SK-N-SH (cell line): ENCODE data around the gene IPO9. TPM values are rescaled to one million over a fixed set of nuclear protein-coding genes. Genes with fewer than 3 reads are reported as not detected.

Source experiments
- CTCF ChIA-PET: fragments of 300-600, 350-600 bp; formaldehyde crosslinking; extraction: SDS; loops from one replicate; lab custom pipeline; 2021; lab: Yijun Ruan, JAX
- POLR2A ChIA-PET: fragments of 350-600 bp; sonication (Branson Sonifier 250); formaldehyde crosslinking; extraction: SDS; loops from one replicate; lab custom pipeline; 2020; ENCODE audit warnings: antibody characterized with exemption, inconsistent platforms; lab: Yijun Ruan, JAX
- DNase-seq: peaks from one replicate; pipeline ENCODE4 v3.0.0; 2012
- H2AFZ ChIP-seq: fragments of 200-600 bp; sonication (generic); 2 replicates; pipeline ENCODE4 v1.8.1; 2016; ENCODE audit warnings: antibody characterized with exemption, mild to moderate bottlenecking, low read depth
- H3F3A ChIP-seq: fragments of 200-600 bp; sonication (generic); replicated peaks from 2 replicates; pipeline ENCODE3; 2016; ENCODE audit warnings: antibody characterized with exemption, mild to moderate bottlenecking; ENCODE audit not compliant: insufficient read depth
- H3K27ac ChIP-seq, 2 experiments: fragments of 200-500 bp in 1 of 2; fragments of 200-600 bp in 1 of 2; sonication (Bioruptor generic) in 1 of 2; sonication (generic), shearing (Covaris generic) in 1 of 2; 2 replicates each; pipeline versions ENCODE4 v1.5.1 to v1.6.1; 2014 to 2016; ENCODE audit warnings: low read depth in 2 of 2, inconsistent platforms in 1 of 2, low read length in 1 of 2, mild to moderate bottlenecking in 1 of 2, mixed read lengths in 1 of 2
- H3K27me3 ChIP-seq: fragments of 200-600 bp; sonication (generic), shearing (Covaris generic); 2 replicates; pipeline ENCODE4 v1.6.1; 2016; ENCODE audit warnings: mixed run types; ENCODE audit not compliant: insufficient read depth
- H3K36me3 ChIP-seq, 2 experiments: fragments of 200-500 bp in 1 of 2; fragments of 200-600 bp in 1 of 2; sonication (Bioruptor generic) in 1 of 2; sonication (generic) in 1 of 2; replicated peaks in 1 of 2; 2 replicates each; pipeline versions ENCODE3 to v1.5.1; 2014 to 2016; ENCODE audit warnings: low read length in 1 of 2, mild to moderate bottlenecking in 1 of 2; ENCODE audit not compliant: insufficient read depth in 2 of 2, control insufficient read depth in 1 of 2
- H3K4me1 ChIP-seq, 2 experiments: fragments of 200-500 bp in 1 of 2; fragments of 200-600 bp in 1 of 2; sonication (Bioruptor generic) in 1 of 2; sonication (generic), shearing (Covaris generic) in 1 of 2; 2 replicates each; pipeline versions ENCODE4 v1.5.1 to v1.6.1; 2014 to 2016; ENCODE audit warnings: low read depth in 1 of 2, low read length in 1 of 2, mixed run types in 1 of 2; ENCODE audit not compliant: insufficient read depth in 2 of 2, control insufficient read depth in 1 of 2
- H3K4me2 ChIP-seq: fragments of 200-600 bp; sonication (generic), shearing (Covaris generic); 2 replicates; pipeline ENCODE4 v1.6.1; 2017; ENCODE audit warnings: mixed run types
- H3K4me3 ChIP-seq, 2 experiments: fragments of 200-500 bp in 1 of 2; fragments of 200-600 bp in 1 of 2; sonication (Bioruptor generic) in 1 of 2; sonication (generic), shearing (Covaris generic) in 1 of 2; 2 replicates each; pipeline versions ENCODE4 v1.5.1 to v1.8.1; 2014 to 2016; ENCODE audit warnings: low read depth in 2 of 2, inconsistent platforms in 1 of 2, low read length in 1 of 2, mild to moderate bottlenecking in 1 of 2, mixed read lengths in 1 of 2, moderate library complexity in 1 of 2
- H3K79me2 ChIP-seq: fragments of 200-600 bp; sonication (generic); 2 replicates; pipeline ENCODE4 v1.8.1; 2017; ENCODE audit warnings: mild to moderate bottlenecking; ENCODE audit not compliant: insufficient read depth
- H3K9ac ChIP-seq: fragments of 200-600 bp; sonication (generic); 2 replicates; pipeline ENCODE4 v1.6.1; 2017; ENCODE audit warnings: mixed run types
- H3K9me2 ChIP-seq: fragments of 200-600 bp; sonication (generic); 2 replicates; pipeline ENCODE4 v1.6.1; 2017; ENCODE audit warnings: mixed run types
- H3K9me3 ChIP-seq: fragments of 200-600 bp; sonication (generic); 2 replicates; pipeline ENCODE4 v1.6.1; 2017; ENCODE audit warnings: mixed run types, mild to moderate bottlenecking, moderate library complexity
- H4K20me1 ChIP-seq: fragments of 200-600 bp; sonication (generic); 2 replicates; pipeline ENCODE4 v1.6.1; 2017; ENCODE audit warnings: mild to moderate bottlenecking, mixed run types; ENCODE audit not compliant: insufficient read depth
- EZH2phosphoT487 ChIP-seq: fragments of 200-600 bp; sonication (generic); IDR thresholded peaks from 2 replicates; pipeline ENCODE4 v1.6.1; 2017; ENCODE audit warnings: low read depth, mixed run types, mild to moderate bottlenecking, antibody characterized with exemption, moderate library complexity, borderline replicate concordance
- FOSL2 ChIP-seq: IDR thresholded peaks from 2 replicates; pipeline ENCODE4 v1.4.0; 2012; ENCODE audit warnings: low read depth, mild to moderate bottlenecking, moderate library complexity, borderline replicate concordance
- FOXJ3 ChIP-seq: sonication (generic); formaldehyde crosslinking; IDR thresholded peaks from 2 replicates; pipeline ENCODE4 v1.5.1; 2020; ENCODE audit warnings: mild to moderate bottlenecking, missing genetic modification reagents
- GATA2 ChIP-seq: sonication (generic); formaldehyde crosslinking; IDR thresholded peaks from 2 replicates; pipeline ENCODE4 v1.5.0; 2020; ENCODE audit warnings: mild to moderate bottlenecking, missing genetic modification reagents
- JUND ChIP-seq: IDR thresholded peaks from 2 replicates; pipeline ENCODE4 v1.4.0; 2012
- MEF2A ChIP-seq: IDR thresholded peaks from 2 replicates; pipeline ENCODE4 v1.4.0; 2012; ENCODE audit warnings: low read depth, borderline replicate concordance
- MXI1 ChIP-seq: IDR thresholded peaks from 2 replicates; pipeline ENCODE4 v1.6.1; 2012; ENCODE audit warnings: mild to moderate bottlenecking, low read depth, low read length, improper control_type of control experiment
- NFIC ChIP-seq: IDR thresholded peaks from 2 replicates; pipeline ENCODE4 v1.4.0; 2012; ENCODE audit warnings: borderline replicate concordance
- NRF1 ChIP-seq: IDR thresholded peaks from 2 replicates; pipeline ENCODE4 v1.6.1; 2012; ENCODE audit warnings: low read depth, mild to moderate bottlenecking, low read length
- POLR2AphosphoS5 ChIP-seq: IDR thresholded peaks from 2 replicates; pipeline ENCODE4 v1.6.1; 2012; ENCODE audit warnings: low read depth, low read length
- RAD21 ChIP-seq: IDR thresholded peaks from 2 replicates; pipeline ENCODE4 v1.6.1; 2012; ENCODE audit warnings: mild to moderate bottlenecking, low read length
- RXRA ChIP-seq: IDR thresholded peaks from 2 replicates; pipeline ENCODE4 v1.4.0; 2012; ENCODE audit warnings: low read depth, mild to moderate bottlenecking, borderline replicate concordance
- TAF1 ChIP-seq: IDR thresholded peaks from 2 replicates; pipeline ENCODE4 v1.6.1; 2012; ENCODE audit warnings: low read depth, mild to moderate bottlenecking, low read length, moderate library complexity, borderline replicate concordance
- TCF12 ChIP-seq: IDR thresholded peaks from 2 replicates; pipeline ENCODE4 v1.4.0; 2012
- whole genome bisulfite sequencing: methylation state at CpG from one replicate; pipeline ENCODE4 v1.1.6; 2017; ENCODE audit warnings: low lambda C conversion rate; 5-methylcytosine and 5-hydroxymethylcytosine counted together
- polyA plus RNA-seq, 3 experiments: library from polyadenylated mRNA; depleted of rRNA; stranded (reverse); fragments of >200 nt; gene quantifications; 2 replicates each; pipeline ENCODE4 v1.2.3, GENCODE V29; 2012
- TF ChIP-seq, protein P1 (sequence below): IDR thresholded peaks from 2 replicates; pipeline ENCODE4 v1.4.0; 2012; ENCODE audit warnings: low read depth
- TF ChIP-seq, protein P2 (sequence below): IDR thresholded peaks from 2 replicates; pipeline ENCODE4; 2012
- TF ChIP-seq, protein P3 (sequence below): fragments of 150-350 bp; IDR thresholded peaks from 2 replicates; pipeline ENCODE4 v1.6.1; 2016; ENCODE audit warnings: mild to moderate bottlenecking, low read depth, low read length
- TF ChIP-seq, protein P4 (sequence below): IDR thresholded peaks from 2 replicates; pipeline ENCODE4 v1.4.0; 2012; ENCODE audit warnings: low read depth, borderline replicate concordance

IPO9 gene
- polyA plus RNA-seq, 1 of the 3 experiments (the other 2 are of a cell fraction) = 24.5 TPM

DNA sequence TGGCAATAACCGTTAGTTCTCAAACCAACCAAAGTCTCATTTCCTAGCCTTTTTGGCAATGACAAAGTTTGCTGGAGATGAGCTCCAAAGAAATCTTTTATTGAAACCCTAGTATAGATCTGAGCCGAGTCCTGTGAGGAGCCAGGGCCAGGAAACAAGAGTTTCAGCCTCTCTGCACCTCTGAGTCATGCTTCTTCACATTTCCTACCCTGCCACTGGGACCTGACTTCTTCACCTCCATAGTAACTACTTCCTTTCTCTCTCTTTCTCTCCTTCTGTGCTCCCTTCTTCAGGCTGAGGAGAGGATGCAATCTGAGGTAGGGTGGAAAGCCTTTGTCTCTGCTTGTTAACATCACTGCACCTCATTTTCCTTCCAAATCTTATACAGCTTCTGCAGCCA, 38.7 kb upstream of the IPO9 start:
- Histone ChIP-seq H3K9me2 (no peaks in the 10 kb centered on the region), H2AFZ (no peak overlapping the region), H3K4me2 (peak overlapping the region; percentile 21; the same call in 1 of the 2 replicates)
- TF ChIP-seq RAD21 = no peak
- no peak for TF ChIP-seq EZH2phosphoT487
- TF ChIP-seq, protein P1, sequence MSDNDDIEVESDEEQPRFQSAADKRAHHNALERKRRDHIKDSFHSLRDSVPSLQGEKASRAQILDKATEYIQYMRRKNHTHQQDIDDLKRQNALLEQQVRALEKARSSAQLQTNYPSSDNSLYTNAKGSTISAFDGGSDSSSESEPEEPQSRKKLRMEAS = 0 out of 2 replicates have a peak, but pooled peaks have one; percentile 32
- 0 out of 2 replicates have a peak, but pooled peaks have one; percentile 25 for TF ChIP-seq JUND
- TF ChIP-seq NFIC = 0 out of 2 replicates have a peak, but pooled peaks have one; percentile 6
- TF ChIP-seq POLR2AphosphoS5 = no peak
- peak; percentile 19; the same call in 1 of the 2 replicates for TF ChIP-seq TCF12
- TF ChIP-seq FOXJ3 (CRISPR knock-in tag) = no peak
- TF ChIP-seq, protein P2, sequence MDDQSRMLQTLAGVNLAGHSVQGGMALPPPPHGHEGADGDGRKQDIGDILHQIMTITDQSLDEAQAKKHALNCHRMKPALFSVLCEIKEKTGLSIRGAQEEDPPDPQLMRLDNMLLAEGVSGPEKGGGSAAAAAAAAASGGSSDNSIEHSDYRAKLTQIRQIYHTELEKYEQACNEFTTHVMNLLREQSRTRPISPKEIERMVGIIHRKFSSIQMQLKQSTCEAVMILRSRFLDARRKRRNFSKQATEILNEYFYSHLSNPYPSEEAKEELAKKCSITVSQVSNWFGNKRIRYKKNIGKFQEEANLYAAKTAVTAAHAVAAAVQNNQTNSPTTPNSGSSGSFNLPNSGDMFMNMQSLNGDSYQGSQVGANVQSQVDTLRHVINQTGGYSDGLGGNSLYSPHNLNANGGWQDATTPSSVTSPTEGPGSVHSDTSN = no peak
- peak; percentile 49; the same call in 1 of the 2 replicates for TF ChIP-seq FOSL2
- TF ChIP-seq, all 33 proteins: peak for 5
- peaks cover 28 to 52% of the 10 kb centered on the region in 2 experiments for H3K4me1 ChIP-seq
- peak overlapping the region; percentile 20; the same call in 1 of the 2 replicates for H3K9ac ChIP-seq
- H3K36me3 ChIP-seq = peaks cover 80% of the 10 kb centered on the region in 2 experiments
- peaks cover 88% of the 10 kb centered on the region for H3K79me2 ChIP-seq
- ChIA-PET CTCF (interaction anchor here (1.5 to 26.9 kb wide), 5 partner anchors 11 to 279 kb away, joined by 5 to 827 read pairs (median 83); no protein-coding TSS in a partner anchor), POLR2A (no interaction called here)
- DNase-seq = no peak
- no peak overlapping the region for H3K4me3 ChIP-seq
- H3K27me3 ChIP-seq = no peaks in the 10 kb centered on the region
- H4K20me1 ChIP-seq = no peaks in the 10 kb centered on the region
- H3K27ac ChIP-seq = peak overlapping the region; percentile 92 to 99
- no peaks in the 10 kb centered on the region for H3K9me3 ChIP-seq
- H3F3A ChIP-seq = peaks cover 53% of the 10 kb centered on the region
- WGBS = 38% methylated on average over 2 of the region's 2 CpGs

DNA sequence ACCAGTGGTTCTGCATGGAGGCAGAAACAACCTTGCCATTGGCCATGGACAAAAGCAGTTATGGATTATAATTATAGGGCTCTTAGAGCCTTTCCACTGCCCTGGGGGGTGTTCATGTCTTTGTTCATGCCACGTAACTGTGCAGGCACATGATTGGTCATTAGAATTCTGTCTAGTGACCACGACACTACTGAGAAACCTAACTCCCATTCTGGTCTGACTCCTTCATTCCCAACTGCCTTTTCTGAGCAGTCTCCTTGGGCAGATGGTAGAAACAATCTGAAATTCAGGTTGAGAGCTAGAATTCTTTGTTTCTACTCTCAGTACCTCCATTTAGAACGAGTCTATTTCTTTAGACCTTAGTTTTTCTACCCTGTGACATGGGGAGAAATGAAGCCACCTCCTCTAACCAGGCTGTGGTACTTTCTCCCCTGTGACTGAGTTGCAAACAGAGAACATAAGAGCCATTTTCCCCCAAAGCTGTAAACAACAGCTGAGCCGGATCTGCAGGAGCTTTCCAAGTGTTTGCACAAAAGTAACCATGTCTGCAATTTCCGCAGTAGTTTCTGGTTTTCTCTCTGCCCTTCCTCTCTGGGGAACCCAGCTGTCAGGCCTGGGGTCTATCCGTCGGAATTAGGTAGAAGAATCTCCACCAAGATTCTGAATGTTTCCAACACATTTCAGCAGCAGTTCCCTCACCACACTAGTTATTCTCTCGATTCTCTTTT, 37.7 kb upstream of the IPO9 start:
- Histone ChIP-seq H3K27me3 (no peaks in the 10 kb centered on the region), H3K4me3 (no peak overlapping the region), H2AFZ (no peak overlapping the region), H3K79me2 (peaks cover 88% of the 10 kb centered on the region), H3F3A (peaks cover 53% of the 10 kb centered on the region), H3K9ac (peak overlapping the region; percentile 61; the same call in 1 of the 2 replicates), H3K27ac (peak overlapping the region; percentile 92 to 99), H4K20me1 (no peaks in the 10 kb centered on the region), H3K9me3 (no peaks in the 10 kb centered on the region), H3K9me2 (no peaks in the 10 kb centered on the region), H3K4me1 (peaks cover 28 to 51% of the 10 kb centered on the region in 2 experiments), H3K36me3 (peaks cover 76 to 84% of the 10 kb centered on the region in 2 experiments), H3K4me2 (peak overlapping the region; percentile 21; the same call in 1 of the 2 replicates)
- CTCF ChIA-PET = interaction anchor here (1.0 to 26.9 kb wide), 11 partner anchors 21 to 356 kb away, joined by 3 to 827 read pairs (median 26); no protein-coding TSS in a partner anchor
- DNase-seq = no peak
- POLR2A ChIA-PET = no interaction called here
- 85% methylated on average over 8 of the region's 8 CpGs for WGBS
- TF ChIP-seq TAF1 (no peak), MEF2A (no peak), JUND (no peak), RAD21 (no peak), GATA2 (CRISPR knock-in tag) (no peak), NFIC (no peak), MXI1 (no peak), NRF1 (no peak), RXRA (no peak)
- TF ChIP-seq, protein P3, sequence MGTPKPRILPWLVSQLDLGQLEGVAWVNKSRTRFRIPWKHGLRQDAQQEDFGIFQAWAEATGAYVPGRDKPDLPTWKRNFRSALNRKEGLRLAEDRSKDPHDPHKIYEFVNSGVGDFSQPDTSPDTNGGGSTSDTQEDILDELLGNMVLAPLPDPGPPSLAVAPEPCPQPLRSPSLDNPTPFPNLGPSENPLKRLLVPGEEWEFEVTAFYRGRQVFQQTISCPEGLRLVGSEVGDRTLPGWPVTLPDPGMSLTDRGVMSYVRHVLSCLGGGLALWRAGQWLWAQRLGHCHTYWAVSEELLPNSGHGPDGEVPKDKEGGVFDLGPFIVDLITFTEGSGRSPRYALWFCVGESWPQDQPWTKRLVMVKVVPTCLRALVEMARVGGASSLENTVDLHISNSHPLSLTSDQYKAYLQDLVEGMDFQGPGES = no peak
- TF ChIP-seq, protein P4, sequence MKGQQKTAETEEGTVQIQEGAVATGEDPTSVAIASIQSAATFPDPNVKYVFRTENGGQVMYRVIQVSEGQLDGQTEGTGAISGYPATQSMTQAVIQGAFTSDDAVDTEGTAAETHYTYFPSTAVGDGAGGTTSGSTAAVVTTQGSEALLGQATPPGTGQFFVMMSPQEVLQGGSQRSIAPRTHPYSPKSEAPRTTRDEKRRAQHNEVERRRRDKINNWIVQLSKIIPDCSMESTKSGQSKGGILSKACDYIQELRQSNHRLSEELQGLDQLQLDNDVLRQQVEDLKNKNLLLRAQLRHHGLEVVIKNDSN = no peak
